Stimulated activated naive CD8-positive, alpha-beta T cell treated with anti-CD3 and anti-CD28 coated beads, Interleukin-15, amount 100 ng/mL, for 72 hours (primary cell): ENCODE measurements around the gene ISL1.
A peak's percentile ranks its signal among the peaks of the same experiment; 100 is the strongest.

Source experiments
- ATAC-seq: fragments of 150-1000 bp; cut with Tn5 transposase; 2 replicates; pipeline ENCODE4 v1.10.0; 2021; ENCODE audit warnings: mild to moderate bottlenecking, moderate library complexity
- DNase-seq, 2 donors: peaks; one replicate each; pipeline ENCODE4 v3.0.0; 2021 to 2022
- H3K27ac Mint-ChIP-seq, 2 donors: one replicate each; pipeline ENCODE4 v1.8.0; 2022; ENCODE audit warnings: mild to moderate bottlenecking in 2 of 2, mixed read lengths in 2 of 2, moderate library complexity in 2 of 2
- H3K27me3 Mint-ChIP-seq: one replicate; pipeline ENCODE4 v1.8.0; 2022; ENCODE audit warnings: mixed read lengths
- H3K4me1 Mint-ChIP-seq: one replicate; pipeline ENCODE4 v1.8.0; 2022; ENCODE audit warnings: mild to moderate bottlenecking, mixed read lengths
- H3K4me3 Mint-ChIP-seq, 2 donors: one replicate each; pipeline ENCODE4 v1.8.0; 2022; ENCODE audit warnings: mild to moderate bottlenecking in 2 of 2, mixed read lengths in 2 of 2, moderate library complexity in 1 of 2
- H3K9me3 Mint-ChIP-seq, 2 donors: one replicate each; pipeline ENCODE4 v1.8.0; 2022; ENCODE audit warnings: mixed read lengths in 2 of 2

The ISL1 gene

GRCh38 chr5:51383131-51384121, at the start of gene ISL1:
Gene ISL1 (plus strand): TSS chr5:51383448. CDS start chr5:51383672, 224 bp downstream.
- no peaks in the 10 kb centered on the region for H3K9me3 Mint-ChIP-seq
- H3K4me1 Mint-ChIP-seq = peaks cover 38% of the 10 kb centered on the region
- ATAC-seq = peak; percentile 18
- H3K4me3 Mint-ChIP-seq = peak within 1 kb of the TSS; percentile 43 to 56
- peaks cover 99% of the 10 kb centered on the region for H3K27me3 Mint-ChIP-seq
- H3K27ac Mint-ChIP-seq = no peak within 1 kb of the TSS
- DNase-seq = no peak

DNA sequence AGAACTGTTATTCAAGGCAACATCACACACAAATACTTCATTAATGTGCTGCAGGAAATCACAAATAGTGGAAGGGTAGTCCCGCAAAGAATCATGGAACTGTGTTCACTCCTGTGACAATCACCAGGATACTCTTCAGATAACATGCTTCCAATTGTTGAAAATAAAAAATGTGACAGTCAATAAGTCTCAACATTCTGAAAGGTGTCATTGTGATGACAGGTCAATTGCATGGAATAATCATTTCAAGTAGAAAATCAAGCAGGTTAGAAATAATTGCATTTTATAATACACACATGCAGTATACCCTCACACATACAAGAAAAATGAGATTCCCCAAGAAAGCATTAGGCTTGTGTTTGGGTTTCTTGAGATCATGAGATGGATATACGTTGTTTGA, 46.4 kb upstream of the ISL1 start:
- Mint-ChIP-seq H3K4me3 (no peak overlapping the region), H3K27ac (no peak overlapping the region), H3K27me3 (no peaks in the 10 kb centered on the region), H3K9me3 (peaks cover 0 to 7% of the 10 kb centered on the region in 2 donors), H3K4me1 (no peaks in the 10 kb centered on the region)
- DNase-seq = no peak
- no peak for ATAC-seq

GRCh38 chr5:51345106-51345505, 38.1 kb upstream of the ISL1 start:
- H3K9me3 Mint-ChIP-seq = peaks cover 11 to 21% of the 10 kb centered on the region in 2 donors
- ATAC-seq = no peak
- no peaks in the 10 kb centered on the region for H3K4me1 Mint-ChIP-seq
- no peaks in the 10 kb centered on the region for H3K27me3 Mint-ChIP-seq
- DNase-seq = no peak
- no peak overlapping the region for H3K27ac Mint-ChIP-seq
- no peak overlapping the region for H3K4me3 Mint-ChIP-seq

- H3K27ac Mint-ChIP-seq = peak overlapping the region in 1 of 2 donors; percentile 52
- peaks cover 13 to 29% of the 10 kb centered on the region in 2 donors for H3K9me3 Mint-ChIP-seq
- no peak for ATAC-seq
Measured at GRCh38 chr5:51347157-51347556, 36.1 kb upstream of the ISL1 start.

DNA sequence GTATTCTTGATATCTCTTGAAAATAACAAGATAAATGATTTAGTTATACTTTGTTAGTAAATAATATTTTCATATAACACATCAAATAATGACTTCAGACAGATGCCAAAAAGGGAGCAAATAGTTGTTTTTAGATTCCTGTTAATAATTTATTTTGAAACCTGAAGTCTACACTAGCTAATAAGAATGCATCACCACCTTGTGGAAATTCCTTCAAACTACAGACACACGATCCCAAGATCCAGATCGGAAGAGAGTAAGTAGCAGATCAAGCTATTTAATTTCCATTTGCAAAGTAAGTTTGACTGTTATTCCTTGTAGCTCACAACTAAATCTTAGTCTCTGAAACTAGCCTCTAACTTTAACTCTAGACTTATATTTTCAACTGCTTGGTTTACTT, 35.5 kb upstream of the ISL1 start:
- H3K4me1 Mint-ChIP-seq = no peaks in the 10 kb centered on the region
- ATAC-seq (no peak), DNase-seq (no peak)
- H3K27ac Mint-ChIP-seq = no peak overlapping the region
- no peaks in the 10 kb centered on the region for H3K27me3 Mint-ChIP-seq
- peaks cover 13 to 29% of the 10 kb centered on the region in 2 donors for H3K9me3 Mint-ChIP-seq
- H3K4me3 Mint-ChIP-seq = no peak overlapping the region

More at GRCh38 chr5:51347157-51347556, 36.1 kb upstream of the ISL1 start:
- Mint-ChIP-seq H3K4me3 (no peak overlapping the region), H3K27me3 (no peaks in the 10 kb centered on the region), H3K4me1 (no peaks in the 10 kb centered on the region)
- no peak for DNase-seq

- H3K4me3 Mint-ChIP-seq = no peak overlapping the region
- ATAC-seq (no peak), DNase-seq (no peak)
- H3K9me3 Mint-ChIP-seq = peaks cover 4 to 6% of the 10 kb centered on the region in 2 donors
- H3K27ac Mint-ChIP-seq = no peak overlapping the region
- H3K27me3 Mint-ChIP-seq = peaks cover 14% of the 10 kb centered on the region
- no peaks in the 10 kb centered on the region for H3K4me1 Mint-ChIP-seq
Measured at GRCh38 chr5:51371052-51371451, 12.2 kb upstream of the ISL1 start.

- H3K4me1 Mint-ChIP-seq = peaks cover 14% of the 10 kb centered on the region
- H3K4me3 Mint-ChIP-seq = no peak overlapping the region
- DNase-seq (no peak), ATAC-seq (no peak)
- peaks cover 6 to 9% of the 10 kb centered on the region in 2 donors for H3K9me3 Mint-ChIP-seq
- peaks cover 40% of the 10 kb centered on the region for H3K27me3 Mint-ChIP-seq
- H3K27ac Mint-ChIP-seq = no peak overlapping the region
Measured at GRCh38 chr5:51373880-51374523, 9.2 kb upstream of the ISL1 start.

DNA sequence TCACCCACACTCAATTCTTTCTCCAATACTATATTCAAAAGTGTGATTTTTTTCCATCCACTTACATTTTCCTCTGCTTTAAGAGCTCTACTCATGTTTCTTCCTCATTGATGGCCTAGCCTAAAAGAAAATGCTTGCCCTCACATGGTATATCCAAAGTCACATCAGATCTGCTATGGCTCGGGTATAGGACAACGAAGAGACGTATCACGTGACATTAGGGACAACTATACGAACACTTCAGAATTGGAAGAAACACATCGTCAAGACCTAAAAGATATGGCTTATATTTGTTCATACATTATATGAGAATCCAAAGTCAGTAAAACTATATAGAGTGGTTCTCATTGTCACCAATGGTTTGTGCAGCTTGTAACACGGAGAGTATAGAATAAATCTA, 8.2 kb upstream of the ISL1 start:
- peaks cover 51% of the 10 kb centered on the region for H3K27me3 Mint-ChIP-seq

GRCh38 chr5:51376509-51376908, 6.7 kb upstream of the ISL1 start:
- no peak for ATAC-seq
- H3K27me3 Mint-ChIP-seq = peaks cover 65% of the 10 kb centered on the region

More for the DNA sequence above, 8.2 kb upstream of the ISL1 start:
- Mint-ChIP-seq H3K4me3 (no peak overlapping the region), H3K9me3 (peaks cover 6 to 9% of the 10 kb centered on the region in 2 donors), H3K27ac (no peak overlapping the region), H3K4me1 (peaks cover 22% of the 10 kb centered on the region)
- DNase-seq (no peak), ATAC-seq (no peak)

DNA sequence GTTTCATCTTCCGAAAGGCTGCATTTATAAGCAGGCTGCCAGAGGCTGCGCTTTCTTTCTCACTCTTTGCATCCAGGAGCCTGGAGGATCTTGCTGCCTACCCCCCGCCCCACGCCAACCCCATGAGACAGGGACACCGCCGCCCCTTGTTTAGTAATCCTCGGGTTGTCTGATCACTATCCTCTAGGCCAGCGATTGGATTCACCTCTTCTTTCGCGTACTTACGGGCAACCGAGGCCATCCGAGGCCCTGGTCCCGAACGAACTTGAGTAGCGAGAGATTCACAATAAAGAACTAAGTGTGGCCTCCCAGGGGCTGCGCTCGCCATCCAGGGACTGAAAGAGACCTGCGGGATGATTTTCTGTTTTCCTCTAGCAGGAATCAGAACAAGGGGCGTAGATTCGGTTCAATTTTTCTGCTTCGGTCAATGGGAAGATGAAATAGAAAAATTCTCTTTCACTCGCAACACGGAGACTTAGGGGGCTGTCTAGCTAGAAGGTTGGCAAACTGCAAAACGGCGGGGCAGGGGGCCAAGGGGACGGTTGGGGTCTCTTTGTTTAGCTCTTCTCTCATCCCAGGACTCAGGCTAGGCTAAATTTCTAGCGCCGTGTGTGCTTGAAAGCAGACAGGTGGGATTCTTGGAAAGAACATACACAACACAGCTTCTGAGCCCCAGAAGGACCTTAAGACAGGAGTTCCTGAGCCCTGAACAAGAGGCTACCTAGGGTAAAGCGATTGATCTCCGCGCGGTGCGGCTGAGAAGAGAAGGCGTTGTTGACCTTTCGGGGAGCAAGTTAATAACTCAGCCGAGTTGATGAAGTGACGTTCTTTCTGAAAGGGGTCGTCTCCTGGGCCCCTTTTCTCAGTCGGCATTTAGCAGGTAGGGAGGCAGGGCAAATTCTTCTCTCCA, 5.8 kb upstream of the ISL1 start:
- Mint-ChIP-seq H3K4me3 (no peak overlapping the region), H3K4me1 (peaks cover 31% of the 10 kb centered on the region), H3K9me3 (peaks cover 6 to 9% of the 10 kb centered on the region in 2 donors), H3K27ac (no peak overlapping the region), H3K27me3 (peaks cover 74% of the 10 kb centered on the region)
- DNase-seq = no peak
- ATAC-seq = no peak

More at GRCh38 chr5:51376509-51376908, 6.7 kb upstream of the ISL1 start:
- Mint-ChIP-seq H3K4me1 (peaks cover 26% of the 10 kb centered on the region), H3K27ac (no peak overlapping the region), H3K9me3 (peaks cover 6 to 9% of the 10 kb centered on the region in 2 donors), H3K4me3 (no peak overlapping the region)
- no peak for DNase-seq

GRCh38 chr5:51378061-51378409, 5.2 kb upstream of the ISL1 start:
- no peak overlapping the region for H3K4me3 Mint-ChIP-seq
- peaks cover 33% of the 10 kb centered on the region for H3K4me1 Mint-ChIP-seq
- H3K9me3 Mint-ChIP-seq = peaks cover 4 to 6% of the 10 kb centered on the region in 2 donors
- H3K27ac Mint-ChIP-seq = no peak overlapping the region
- DNase-seq (no peak), ATAC-seq (no peak)
- peaks cover 80% of the 10 kb centered on the region for H3K27me3 Mint-ChIP-seq

DNA sequence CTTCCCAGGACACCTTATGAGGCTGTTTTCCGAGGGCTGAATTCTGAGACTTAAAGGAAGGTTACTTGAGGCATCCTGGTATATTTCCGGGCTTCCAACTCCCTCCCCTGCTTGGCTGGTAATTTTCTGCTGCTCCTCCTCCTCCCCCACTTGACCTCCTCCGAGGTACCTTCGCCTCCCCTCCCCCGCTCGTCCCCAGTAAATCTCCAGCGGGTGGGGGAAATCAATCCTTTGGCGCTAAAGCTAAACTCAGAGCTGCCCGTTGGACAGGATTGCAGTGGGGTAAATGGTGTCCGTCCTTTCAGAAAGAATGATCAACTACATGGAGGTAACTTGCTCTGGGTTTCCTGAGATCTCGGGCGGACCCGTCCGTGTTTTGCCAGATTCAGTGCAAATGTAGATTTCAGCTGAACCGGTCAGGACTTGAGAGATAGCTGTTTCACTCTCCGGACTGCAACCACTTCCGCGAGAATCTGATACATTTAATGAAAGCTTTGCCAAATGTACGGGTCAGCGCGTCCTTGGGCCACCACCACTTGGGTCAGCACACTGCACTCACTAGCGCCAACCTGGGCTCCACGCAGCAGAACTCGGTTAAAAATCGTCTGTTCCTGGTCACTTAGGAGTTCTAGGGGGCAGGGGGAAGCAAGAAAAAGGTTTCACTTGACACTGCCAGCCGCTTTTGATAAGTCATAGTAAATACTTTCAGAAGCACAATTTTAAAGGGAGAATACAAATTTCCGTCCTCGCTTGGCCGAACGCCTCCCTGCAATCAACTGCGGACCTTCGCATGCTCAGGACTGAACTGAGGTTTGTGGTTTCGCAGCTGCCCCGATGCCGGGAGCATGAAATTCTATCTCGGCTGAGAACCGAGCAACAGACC, 4.6 kb upstream of the ISL1 start:
- Mint-ChIP-seq H3K4me1 (peaks cover 39% of the 10 kb centered on the region), H3K27ac (no peak overlapping the region), H3K4me3 (no peak overlapping the region), H3K9me3 (peaks cover 4 to 6% of the 10 kb centered on the region in 2 donors), H3K27me3 (peaks cover 87% of the 10 kb centered on the region)
- ATAC-seq (no peak), DNase-seq (no peak)

DNA sequence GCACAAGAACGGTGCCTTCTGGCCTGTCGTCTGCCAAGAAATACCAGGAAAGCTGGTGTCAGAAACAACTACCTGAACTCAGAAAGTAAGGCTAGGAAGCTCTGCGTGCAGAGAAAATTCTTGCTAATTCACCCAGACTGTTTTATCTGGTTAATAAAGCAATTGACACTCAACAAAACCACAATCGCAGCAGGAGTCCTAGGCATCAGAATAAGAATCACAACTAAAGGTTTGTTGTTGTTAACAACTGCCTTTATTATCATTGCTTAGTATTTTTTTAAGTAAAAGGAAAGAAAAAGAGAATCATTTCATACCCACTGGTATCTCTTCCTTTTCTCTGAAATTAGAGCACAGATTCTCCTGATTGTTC, 3.9 kb upstream of the ISL1 start:
- DNase-seq (no peak), ATAC-seq (no peak)
- Mint-ChIP-seq H3K4me3 (no peak overlapping the region), H3K4me1 (peaks cover 39% of the 10 kb centered on the region), H3K27ac (no peak overlapping the region), H3K9me3 (peaks cover 4 to 6% of the 10 kb centered on the region in 2 donors), H3K27me3 (peaks cover 93% of the 10 kb centered on the region)

- Mint-ChIP-seq H3K27ac (no peak overlapping the region), H3K4me3 (no peak overlapping the region), H3K4me1 (peaks cover 39% of the 10 kb centered on the region), H3K27me3 (peaks cover 95% of the 10 kb centered on the region), H3K9me3 (peaks cover under 1 to 4% of the 10 kb centered on the region in 2 donors)
- no peak for ATAC-seq
- no peak for DNase-seq
Measured at GRCh38 chr5:51380603-51381207, 2.5 kb upstream of the ISL1 start.
